WERI-Rb-1 (cell line): ENCODE data around the gene SIGLEC12.

Experiments used
- DNase-seq: peaks from one replicate; pipeline ENCODE4 v3.0.0-alpha.2; 2020
- H3K27ac ChIP-seq: fragments of 250-450 bp; sonication (Bioruptor Pico); 2 replicates; pipeline ENCODE4 v1.5.1; 2020; ENCODE audit warnings: mild to moderate bottlenecking, moderate library complexity
- H3K27me3 ChIP-seq: fragments of 250-450 bp; sonication (Bioruptor Pico); 2 replicates; pipeline ENCODE4 v1.5.1; 2021; ENCODE audit warnings: mild to moderate bottlenecking, low read depth, moderate library complexity; ENCODE audit not compliant: insufficient read depth, severe bottlenecking
- H3K36me3 ChIP-seq: fragments of 250-450 bp; sonication (Bioruptor Pico); 2 replicates; pipeline ENCODE4 v1.5.1; 2020; ENCODE audit warnings: mild to moderate bottlenecking, moderate library complexity
- H3K4me3 ChIP-seq: 2 replicates; pipeline ENCODE4 v1.5.1; 2011; ENCODE audit warnings: low read depth, mild to moderate bottlenecking, control low read depth, low read length
- H3K9me3 ChIP-seq: fragments of 250-450 bp; sonication (Bioruptor Pico); 2 replicates; pipeline ENCODE4 v1.5.1; 2021; ENCODE audit warnings: mild to moderate bottlenecking, moderate library complexity; ENCODE audit not compliant: severe bottlenecking
- TF ChIP-seq, protein P1 (sequence below): IDR thresholded peaks from 2 replicates; pipeline ENCODE4 v1.5.1; 2011; ENCODE audit warnings: low read depth, mild to moderate bottlenecking, control low read depth, inconsistent platforms, low read length

Gene SIGLEC12

DNA sequence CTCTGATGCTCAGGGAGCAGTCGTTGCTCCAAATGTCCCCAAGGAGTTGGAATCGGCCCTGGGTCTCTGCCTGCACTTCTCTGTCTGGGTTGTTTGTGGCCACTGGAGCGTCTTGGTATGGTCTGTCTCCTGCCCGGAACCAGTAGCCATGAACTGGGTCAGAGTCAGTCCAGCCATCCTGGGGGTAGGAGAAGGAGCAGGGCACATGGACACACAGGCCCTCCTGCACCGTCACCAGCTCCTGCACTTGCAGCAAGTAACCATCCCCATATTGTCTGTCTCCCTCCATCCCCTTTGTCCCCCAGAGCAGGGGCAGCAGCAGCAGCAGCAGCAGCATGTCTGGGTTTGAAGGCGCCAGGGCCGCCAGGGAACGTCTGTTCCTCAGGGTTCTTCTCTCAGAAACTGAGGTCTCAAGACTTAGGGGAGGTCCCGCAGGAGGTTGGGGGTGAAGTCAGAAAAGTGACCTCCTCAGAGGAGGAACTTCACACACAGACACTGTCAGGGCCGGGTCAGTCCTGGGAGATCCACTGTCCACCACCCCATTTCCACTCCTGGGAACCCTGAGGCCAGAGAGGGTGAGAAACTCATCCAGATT is 43.5 kb downstream of the SIGLEC12 start, which contains the start of gene SIGLEC8:
Gene SIGLEC8 (minus strand): TSS at position 404 of the 595 bp plus-strand sequence. CDS start 67 bp downstream, at position 337.
- Histone ChIP-seq H3K9me3 (peaks cover 9% of the 10 kb centered on the region), H3K27ac (no peak within 1 kb of the TSS), H3K4me3 (no peak within 1 kb of the TSS), H3K36me3 (no peaks in the 10 kb centered on the region), H3K27me3 (peaks cover 86% of the 10 kb centered on the region)
- TF ChIP-seq, protein P1, sequence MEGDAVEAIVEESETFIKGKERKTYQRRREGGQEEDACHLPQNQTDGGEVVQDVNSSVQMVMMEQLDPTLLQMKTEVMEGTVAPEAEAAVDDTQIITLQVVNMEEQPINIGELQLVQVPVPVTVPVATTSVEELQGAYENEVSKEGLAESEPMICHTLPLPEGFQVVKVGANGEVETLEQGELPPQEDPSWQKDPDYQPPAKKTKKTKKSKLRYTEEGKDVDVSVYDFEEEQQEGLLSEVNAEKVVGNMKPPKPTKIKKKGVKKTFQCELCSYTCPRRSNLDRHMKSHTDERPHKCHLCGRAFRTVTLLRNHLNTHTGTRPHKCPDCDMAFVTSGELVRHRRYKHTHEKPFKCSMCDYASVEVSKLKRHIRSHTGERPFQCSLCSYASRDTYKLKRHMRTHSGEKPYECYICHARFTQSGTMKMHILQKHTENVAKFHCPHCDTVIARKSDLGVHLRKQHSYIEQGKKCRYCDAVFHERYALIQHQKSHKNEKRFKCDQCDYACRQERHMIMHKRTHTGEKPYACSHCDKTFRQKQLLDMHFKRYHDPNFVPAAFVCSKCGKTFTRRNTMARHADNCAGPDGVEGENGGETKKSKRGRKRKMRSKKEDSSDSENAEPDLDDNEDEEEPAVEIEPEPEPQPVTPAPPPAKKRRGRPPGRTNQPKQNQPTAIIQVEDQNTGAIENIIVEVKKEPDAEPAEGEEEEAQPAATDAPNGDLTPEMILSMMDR, result no peak
- no peak for DNase-seq

DNA sequence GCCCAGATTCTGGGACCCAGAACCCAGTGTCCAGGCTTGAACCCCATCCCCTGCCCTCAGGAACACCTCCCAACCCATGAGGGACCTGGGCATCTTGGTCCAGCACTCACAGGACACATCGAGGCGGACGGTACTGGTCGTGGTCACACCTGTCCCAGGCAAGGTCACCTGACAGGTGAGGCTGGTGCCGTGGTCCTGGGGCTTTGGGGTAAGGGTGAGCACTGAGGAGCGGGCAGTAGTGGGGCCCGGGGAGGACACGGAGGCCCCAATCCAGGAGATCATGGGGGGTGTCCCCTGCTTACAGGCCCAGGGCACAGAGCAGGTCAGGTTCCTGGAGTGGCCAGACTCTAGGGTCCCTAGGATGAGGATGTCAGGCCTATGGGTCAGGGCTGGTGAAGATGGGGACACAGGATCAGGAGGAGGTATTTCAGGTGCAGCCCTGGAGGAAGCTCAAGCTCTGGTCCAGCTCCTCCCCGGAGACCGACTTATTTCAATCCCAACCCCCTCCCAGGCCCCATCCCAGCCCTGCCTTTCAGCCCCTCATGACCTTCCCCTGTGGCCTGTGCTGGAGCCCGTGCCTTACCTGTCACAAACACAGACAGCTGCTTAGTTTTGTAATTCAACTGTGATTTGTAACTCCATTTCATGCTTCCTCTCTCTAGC is 44.1 kb downstream of the SIGLEC12 start:
- TF ChIP-seq, protein P1, result no peak
- peaks cover 9% of the 10 kb centered on the region for H3K9me3 ChIP-seq
- peaks cover 86% of the 10 kb centered on the region for H3K27me3 ChIP-seq
- no peak overlapping the region for H3K4me3 ChIP-seq
- H3K27ac ChIP-seq, result no peak overlapping the region
- no peak for DNase-seq
- no peaks in the 10 kb centered on the region for H3K36me3 ChIP-seq

GRCh38 chr19:51456541-51457290 is 44.9 kb downstream of the SIGLEC12 start:
- TF ChIP-seq, protein P1, result no peak
- Histone ChIP-seq H3K27ac (no peak overlapping the region), H3K4me3 (no peak overlapping the region), H3K9me3 (peaks cover 9% of the 10 kb centered on the region), H3K27me3 (peaks cover 84% of the 10 kb centered on the region), H3K36me3 (no peaks in the 10 kb centered on the region)
- no peak for DNase-seq

DNA sequence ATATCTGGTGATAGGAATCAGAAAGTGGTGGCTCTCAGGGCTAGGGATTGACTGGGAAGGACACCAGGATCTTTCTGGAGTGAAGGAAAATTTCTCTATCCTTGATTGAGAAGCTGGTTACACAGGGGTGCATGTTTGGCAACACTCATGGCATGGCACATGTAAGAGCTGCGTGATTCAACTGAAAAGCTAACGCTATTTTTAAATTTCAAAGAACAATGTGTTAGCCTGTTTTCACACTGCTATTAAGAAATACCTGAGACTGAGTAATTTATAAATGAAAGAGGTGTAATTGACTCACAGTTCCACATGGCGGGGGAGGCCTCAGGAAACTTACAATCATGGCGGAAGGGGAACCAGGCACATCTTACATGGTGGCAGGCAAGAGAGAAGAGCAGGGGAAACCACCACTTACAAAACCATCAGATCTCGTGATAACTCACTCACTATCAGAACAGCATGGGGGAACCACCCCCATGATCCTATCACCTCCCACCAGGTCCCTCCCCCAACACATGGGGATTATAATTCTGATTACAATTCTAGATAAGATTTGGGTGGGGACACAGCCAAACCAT is 50.8 kb downstream of the SIGLEC12 start:
- TF ChIP-seq, protein P1, result no peak
- H3K9me3 ChIP-seq, result peaks cover 15% of the 10 kb centered on the region
- peaks cover 86% of the 10 kb centered on the region for H3K27me3 ChIP-seq
- no peak overlapping the region for H3K27ac ChIP-seq
- no peaks in the 10 kb centered on the region for H3K36me3 ChIP-seq
- DNase-seq, result no peak
- no peak overlapping the region for H3K4me3 ChIP-seq

GRCh38 chr19:51448411-51449016 is 53.1 kb downstream of the SIGLEC12 start:
- TF ChIP-seq, protein P1, result no peak
- Histone ChIP-seq H3K4me3 (no peak overlapping the region), H3K9me3 (peaks cover 12% of the 10 kb centered on the region), H3K27me3 (peaks cover 88% of the 10 kb centered on the region), H3K36me3 (no peaks in the 10 kb centered on the region), H3K27ac (no peak overlapping the region)
- no peak for DNase-seq
